ENCODE data around the gene TM4SF4.
A peak's percentile ranks its signal among the peaks of the same experiment; 100 is the strongest.

GRCh38 chr3:149510480-149510879 lies 36.0 kb downstream of the TM4SF4 start:
- TF ChIP-seq CTCF (IDR thresholded peaks at IDR 0.05) (peak; percentile 15), EZH2 (IDR thresholded peaks at IDR 0.05; ENCODE audit: borderline replicate concordance, insufficient read depth, low read depth, low read length, poor library complexity, severe bottlenecking) (no peak)

Measured in B cell (primary cell).